ENCODE data around the gene TRPM4.

GRCh38 chr19:49229416-49229815 is 71.8 kb downstream of the TRPM4 start:
- TF ChIP-seq CTCF (IDR thresholded peaks at IDR 0.05) (no peak), POLR2A (IDR thresholded peaks at IDR 0.05) (no peak)
